K562 (cell line): ENCODE results near the gene RGS13. TPM values are rescaled to one million over a fixed set of nuclear protein-coding genes. Genes with fewer than 3 reads are reported as not detected.
A peak's percentile ranks its signal among the peaks of the same experiment; 100 is the strongest.
"Not testable (repeated sequence)": the region's sequence is repeated elsewhere in the genome, so short reads cannot be mapped to it uniquely, and the experiment has no call there.

Experiments used
- ATAC-seq: fragments of 200-7000 bp; cut with Tn5 transposase; 3 replicates; pipeline ENCODE4 v1.9.1; 2020; ENCODE audit warnings: moderate library complexity
- BruUV-seq: library from RNA; stranded (reverse); fragments of 400-500 nt; replicated peaks from 2 replicates; lab custom pipeline; 2021; lab: Mats Ljungman, UMichigan
- CTCF ChIA-PET: fragments of 300-600 bp; formaldehyde crosslinking; extraction: SDS; loops from one replicate; lab custom pipeline; 2021; ENCODE audit warnings: low intra/inter-chr PET ratio; lab: Yijun Ruan, JAX
- POLR2A ChIA-PET: fragments of 300-600, 350-650 bp; sonication (Branson Sonifier 250); formaldehyde crosslinking; extraction: SDS; loops from one replicate; lab custom pipeline; 2021; ENCODE audit warnings: antibody characterized with exemption, inconsistent platforms; lab: Yijun Ruan, JAX
- DNase-seq, 4 experiments: peaks; one replicate each; pipeline versions ENCODE4 v3.0.0 to v3.0.0-alpha.2; 2011 to 2018; ENCODE audit warnings: low spot score in 3 of 4, mixed read lengths in 3 of 4; ENCODE audit errors: extremely low read depth in 1 of 4
- FAIRE-seq: peaks from 2 replicates; lab custom pipeline; 2011; peaks lifted over from hg19 to GRCh38; lab: Jason Lieb, UNC
- H2AFZ ChIP-seq: 2 replicates; pipeline ENCODE4 v1.6.0; 2011; ENCODE audit warnings: low read depth, low read length, control low read depth, inconsistent platforms
- H3K27ac ChIP-seq: fragments of 200-600 bp; 3 replicates; pipeline ENCODE4 v1.8.0; 2011; ENCODE audit warnings: low read depth, mild to moderate bottlenecking, control low read depth, inconsistent platforms, low read length, moderate library complexity, mixed read lengths; ENCODE audit errors: extremely low read depth
- H3K27me3 ChIP-seq, 2 experiments: fragments of 300-600 bp in 1 of 2; 2 replicates in 1 of 2; 3 replicates in 1 of 2; pipeline versions ENCODE4 v1.6.0 to v1.8.0; 2011; ENCODE audit warnings: inconsistent platforms in 2 of 2, low read length in 2 of 2, mild to moderate bottlenecking in 1 of 2, mixed read lengths in 1 of 2, moderate library complexity in 1 of 2; ENCODE audit not compliant: control insufficient read depth in 2 of 2, insufficient read depth in 2 of 2
- H3K36me3 ChIP-seq: fragments of 300-600 bp; 3 replicates; pipeline ENCODE4 v1.8.0; 2011; ENCODE audit warnings: mild to moderate bottlenecking, low read length, inconsistent platforms; ENCODE audit not compliant: control insufficient read depth, insufficient read depth
- H3K4me1 ChIP-seq, 2 experiments: fragments of 200-600 bp in 1 of 2; replicated peaks in 1 of 2; 2 replicates in 1 of 2; 3 replicates in 1 of 2; pipeline versions ENCODE4 v1.5.1 to v1.8.0; 2011; ENCODE audit warnings: inconsistent platforms in 2 of 2, low read length in 2 of 2, mild to moderate bottlenecking in 1 of 2, mixed read lengths in 1 of 2, moderate library complexity in 1 of 2; ENCODE audit not compliant: control insufficient read depth in 2 of 2, insufficient read depth in 2 of 2
- H3K4me2 ChIP-seq: 2 replicates; pipeline ENCODE4 v1.6.1; 2011; ENCODE audit warnings: low read length, control low read depth, inconsistent platforms, mixed read lengths; ENCODE audit not compliant: insufficient read depth
- H3K4me3 ChIP-seq: fragments of 200-600 bp; sonication (generic), shearing (Covaris generic); 2 replicates; pipeline ENCODE4 v1.5.1; 2016; ENCODE audit warnings: control low read depth, inconsistent platforms
- H3K79me2 ChIP-seq: fragments of 200-600 bp; 3 replicates; pipeline ENCODE4 v1.8.0; 2011; ENCODE audit warnings: low read length, inconsistent platforms; ENCODE audit not compliant: control insufficient read depth, insufficient read depth
- H3K9ac ChIP-seq, 2 experiments: 2 replicates each; pipeline versions ENCODE4 v1.6.0 to v1.6.1; 2011; ENCODE audit warnings: low read depth in 2 of 2, low read length in 2 of 2, control low read depth in 1 of 2, inconsistent platforms in 1 of 2, mild to moderate bottlenecking in 1 of 2, mixed read lengths in 1 of 2; ENCODE audit not compliant: insufficient read depth in 1 of 2
- H3K9me1 ChIP-seq: one replicate; pipeline ENCODE4 v1.6.0; 2011; ENCODE audit warnings: inconsistent platforms, mild to moderate bottlenecking, low read length, moderate library complexity; ENCODE audit not compliant: control insufficient read depth, insufficient read depth
- H3K9me3 ChIP-seq: replicated peaks from 2 replicates; pipeline ENCODE4 v1.5.1; 2011; ENCODE audit warnings: low read depth, low read length, inconsistent platforms; ENCODE audit not compliant: control insufficient read depth, insufficient read depth
- H4K20me1 ChIP-seq: replicated peaks from 2 replicates; pipeline ENCODE4 v1.6.1; 2011; ENCODE audit warnings: low read length, inconsistent platforms, mixed read lengths; ENCODE audit not compliant: control insufficient read depth, insufficient read depth
- CBX8 ChIP-seq: fragments of 200-600 bp; sonication (generic); IDR thresholded peaks from 2 replicates; pipeline ENCODE4 v1.6.1; 2012; ENCODE audit warnings: borderline replicate concordance, mixed run types, low read depth, mild to moderate bottlenecking, moderate library complexity, mixed read lengths, low read length, control low read depth, inconsistent platforms; ENCODE audit not compliant: poor library complexity, severe bottlenecking; ENCODE audit errors: extremely low read depth
- CEBPG ChIP-seq, 3 experiments: fragments of 200-800 bp in 1 of 3; sonication (Bioruptor generic) in 1 of 3; sonication (generic) in 1 of 3; formaldehyde crosslinking in 1 of 3; IDR thresholded peaks in 2 of 3; conservative IDR thresholded peaks in 1 of 3; 2 replicates each; pipeline versions ENCODE4 v1.6.1 to v1.8.0; 2016 to 2022; ENCODE audit warnings: missing compliant biosample characterization in 2 of 3, missing genetic modification characterization in 2 of 3, mild to moderate bottlenecking in 1 of 3, missing genetic modification reagents in 1 of 3
- ZNF146 ChIP-seq: IDR thresholded peaks from one replicate; pipeline ENCODE4 v1.6.1; 2018; ENCODE audit warnings: missing compliant biosample characterization; ENCODE audit not compliant: unreplicated experiment
- WGBS: fragments of 100-300 bp; shearing (Covaris generic); methylation state at CpG from one replicate; pipeline ENCODE4 v1.1.6; 2016; ENCODE audit warnings: low coverage, mixed read lengths; ENCODE audit not compliant: insufficient coverage; ENCODE audit errors: missing lambda C conversion rate; 5-methylcytosine and 5-hydroxymethylcytosine counted together
- in situ Hi-C: fragments of 300-500 bp; cut with MboI; formaldehyde crosslinking; loops from 4 replicates; pipeline ENCODE4 v1.15.0; 2018; ENCODE audit warnings: inconsistent platforms, mixed read lengths
- intact Hi-C: fragments of 100-400 bp; cut with micrococcal nuclease; formaldehyde crosslinking; loops from 2 replicates; pipeline ENCODE4 v1.14.2; 2022
- polyA plus RNA-seq, 8 experiments: library from polyadenylated mRNA; depleted of rRNA in 4 of 8; stranded (reverse) in 5 of 8; unstranded in 3 of 8; fragments of >200 nt; fragmentation: Nextera tagmentation in 2 of 8; fragmentation: Illumina TruSeq in 1 of 8; extraction: Ambion mirVana in 2 of 8; extraction: Trizol in 1 of 8; gene quantifications; 2 replicates each; pipeline versions ENCODE4 v1.2.1 to v1.2.3, GENCODE V29; 2011 to 2014; ENCODE audit warnings: inconsistent platforms in 1 of 8, missing spikeins in 1 of 8
- total RNA-seq, 7 experiments: library from RNA; depleted of rRNA in 6 of 7; stranded (reverse); fragments of >200 nt in 6 of 7; fragmentation: Illumina TruSeq in 2 of 7; extraction: Trizol in 2 of 7; gene quantifications; 2 replicates each; pipeline versions ENCODE4 v1.2.1 to v1.2.3, GENCODE V29; 2011 to 2021; ENCODE audit warnings: low replicate concordance in 1 of 7

Gene RGS13
- total and polyA plus RNA-seq, 9 of the 15 experiments (the other 6 are each of a cell fraction or from before 2014, with no cell fraction given): not detected

- TF ChIP-seq ZNF146 (CRISPR knock-in tag): peak; percentile 75
- DNase-seq, H3K79me2 ChIP-seq, H3K9ac ChIP-seq, H3K4me1 ChIP-seq, H3K27me3 ChIP-seq, BruUV-seq, POLR2A ChIA-PET, FAIRE-seq, H4K20me1 ChIP-seq, H3K9me1 ChIP-seq, H3K4me2 ChIP-seq, H3K36me3 ChIP-seq, H3K9me3 ChIP-seq, H3K4me3 ChIP-seq, H3K27ac ChIP-seq, intact Hi-C loops, in situ Hi-C loops, CTCF ChIA-PET, H2AFZ ChIP-seq, ATAC-seq: not testable (repeated sequence)
- 0% methylated on average over 4 of the region's 4 CpGs for WGBS
Measured at GRCh38 chr1:192683081-192683480, 47.1 kb downstream of the RGS13 start.

GRCh38 chr1:192689459-192689858 lies 53.5 kb downstream of the RGS13 start:
- Histone ChIP-seq H4K20me1 (no peaks in the 10 kb centered on the region), H3K4me3 (no peak overlapping the region), H3K4me1 (no peaks in the 10 kb centered on the region), H3K9ac (no peak overlapping the region), H3K27me3 (no peaks in the 10 kb centered on the region), H3K9me1 (no peaks in the 10 kb centered on the region), H3K9me3 (no peaks in the 10 kb centered on the region), H3K4me2 (no peak overlapping the region), H3K79me2 (no peaks in the 10 kb centered on the region), H2AFZ (no peak overlapping the region), H3K36me3 (no peaks in the 10 kb centered on the region), H3K27ac (no peak overlapping the region)
- BruUV-seq: no TSS peak
- in situ Hi-C loops (no loop called here), intact Hi-C loops (no loop called here)
- FAIRE-seq (no peak), ATAC-seq (no peak), DNase-seq (no peak)
- no peak for TF ChIP-seq CBX8
- TF ChIP-seq CEBPG (CRISPR knock-in tag; IDR thresholded peaks at IDR 0.05): no peak
- TF ChIP-seq CEBPG (tag; conservative IDR thresholded peaks at IDR 0.05 in 1 of 2, IDR thresholded peaks at IDR 0.05 in 1 of 2): 0 out of 4 replicates have a peak, but pooled peaks of 1 of the 2 experiments have one; percentile 29
- POLR2A ChIA-PET: no interaction called here
- CTCF ChIA-PET: no interaction called here
